Heart right ventricle (tissue), 16 donors: ENCODE data around the gene VPS26A. TPM values are rescaled to one million over a fixed set of nuclear protein-coding genes. Genes with fewer than 3 reads are reported as not detected.
A peak's percentile ranks its signal among the peaks of the same experiment; 100 is the strongest.

Experiments
- ATAC-seq, 8 donors: fragments of 200-7000 bp; cut with Tn5 transposase; one replicate each; pipeline ENCODE4 v1.9.1; 2020; ENCODE audit warnings: mild to moderate bottlenecking in 8 of 8, moderate library complexity in 8 of 8, moderate number of reproducible peaks in 1 of 8
- DNase-seq, 2 donors: peaks; one replicate each; pipeline ENCODE4 v3.0.0-alpha.2; 2020
- H3K27ac ChIP-seq, 10 donors: fragments of 200-600 bp; sonication (generic) in 2 of 10; one replicate each; pipeline versions ENCODE4 v1.5.0 to v1.8.0; 2020 to 2022; ENCODE audit warnings: mild to moderate bottlenecking in 3 of 10
- H3K27me3 ChIP-seq, 7 donors: fragments of 200-600 bp; one replicate each; pipeline ENCODE4 v1.8.0; 2021 to 2022; ENCODE audit warnings: mild to moderate bottlenecking in 2 of 7
- H3K36me3 ChIP-seq, 9 donors: fragments of 200-600 bp; sonication (generic) in 1 of 9; one replicate each; pipeline versions ENCODE4 v1.5.0 to v1.8.0; 2020 to 2022; ENCODE audit warnings: mild to moderate bottlenecking in 2 of 9
- H3K4me1 ChIP-seq, 9 donors: fragments of 200-600 bp; sonication (generic) in 1 of 9; one replicate each; pipeline versions ENCODE4 v1.5.0 to v1.8.0; 2020 to 2022; ENCODE audit warnings: mild to moderate bottlenecking in 4 of 9
- H3K4me3 ChIP-seq, 10 donors: fragments of 200-600 bp; sonication (generic) in 2 of 10; one replicate each; pipeline versions ENCODE4 v1.5.0 to v1.8.0; 2020 to 2022; ENCODE audit warnings: mild to moderate bottlenecking in 7 of 10, moderate library complexity in 2 of 10
- H3K9me3 ChIP-seq, 11 donors: fragments of 200-600 bp in 10 of 11; sonication (generic) in 2 of 11; one replicate each; pipeline versions ENCODE4 v1.5.0 to v1.8.0; 2013 to 2022; ENCODE audit warnings: mild to moderate bottlenecking in 2 of 11, control low read depth in 1 of 11, moderate library complexity in 1 of 11
- CTCF ChIP-seq, 9 donors: fragments of 200-600 bp; sonication (generic) in 2 of 9; IDR thresholded peaks; one replicate each; pipeline versions ENCODE4 v1.5.0 to v1.8.0; 2021 to 2022; ENCODE audit warnings: antibody characterized with exemption in 9 of 9, mild to moderate bottlenecking in 5 of 9, moderate library complexity in 1 of 9
- WGBS, 2 donors: extraction: QIAGEN DNeasy Blood & Tissue Kit; methylation state at CpG; one replicate each; pipeline ENCODE4 v1.1.7; 2013; ENCODE audit warnings: inconsistent platforms in 1 of 2; 5-methylcytosine and 5-hydroxymethylcytosine counted together
- intact Hi-C, 10 donors: fragments of 100-400 bp; cut with DNase I; formaldehyde crosslinking; loops; one replicate each; pipeline versions ENCODE4 v1.11.1 to v1.14.2; 2022
- polyA plus RNA-seq, 2 donors: library from polyadenylated mRNA; stranded (reverse); fragments of 200-250 nt; gene quantifications; one replicate each; pipeline ENCODE4 v1.2.3, GENCODE V29; 2013
- total RNA-seq, 10 donors: library from RNA; stranded (reverse); fragmentation: NEBNext Ultra II Directional in 3 of 10; extraction: Animal tissue kit (Norgen Biotek cat#: 25700) in 3 of 10; gene quantifications; one replicate each; pipeline versions ENCODE4 v1.2.1 to v1.2.4, GENCODE V29; 2021 to 2023
- donor health status: Arrhythmogenic right ventricular cardiomyopathy.
- donor health status: ischemic (EF 13 %, LVEDD 7.1; RV severe dilation, severe dysfunction).
- donor health status: healthy with polysubstance abuse.
- donor health status: DM: no; HTN: yes; CAD: no.
- donor health status: DM: no; HTN: no; CAD: no.
- donor health status: ischemic (EF 25% LVEDD 6.9; RV normal size, moderate dysfunction).
- donor health status: ischemic (EF 25% LVEDD 5.7; RV mildly dilated, moderate dysfunction).
- donor health status: healthy.
- donor health status: DM: yes; HTN: yes; CAD: no.
- donor health status: Ischemic cardiomyopathy.
- donor health status: ischemic (EF 35%, LVEDD 5.7; RV mildly dilated, moderate dysfunction).
- donor health status: nonischemic (EF 11% LVEDD 7.7; RV severe dilation, severe dysfunction).
- donor health status: DM: yes; HTN: yes; CAD: no.
- donor health status: PGD.
- donor health status: ischemic (EF 29% LVEDD 5.4; RV normal size, mild dysfunction).
- donor health status: nonischemic (EF 23%, LVEDD 6.1; RV moderate dilation, normal function).

VPS26A gene
- total and polyA plus RNA-seq, 12 donors = 15.9 to 43.8 (median 34.2) TPM

GRCh38 chr10:69180525-69181204, 56.7 kb downstream of the VPS26A start:
- peak overlapping the region; percentile 60 to 98 (median 85) for H3K4me3 ChIP-seq
- H3K27ac ChIP-seq = peak overlapping the region; percentile 80 to 95 (median 92)
- peaks cover 0 to 32% (median 0%) of the 10 kb centered on the region in 9 donors for H3K36me3 ChIP-seq
- WGBS, 2 donors = 3% methylated on average over 29 of the region's 29 CpGs
- ATAC-seq (peak in 2 of 8 donors; percentile 7 to 14), DNase-seq (no peak)
- no peak for TF ChIP-seq CTCF (IDR thresholded peaks at IDR 0.05)
- no peaks in the 10 kb centered on the region for H3K9me3 ChIP-seq
- peaks cover 0 to 36% (median 27%) of the 10 kb centered on the region in 9 donors for H3K4me1 ChIP-seq
- H3K27me3 ChIP-seq = no peaks in the 10 kb centered on the region
- intact Hi-C loops = loop anchor here in 2 of 10 donors (5.0 to 10.0 kb wide), 2 partner anchors 58 to 186 kb away; partner anchors contain the start of gene VPS26A (in 1 of the 2)

GRCh38 chr10:69181433-69181832, 57.5 kb downstream of the VPS26A start:
- no peak for TF ChIP-seq CTCF (IDR thresholded peaks at IDR 0.05)
- Histone ChIP-seq H3K4me3 (peak overlapping the region in 9 of 10 donors; percentile 60 to 98 (median 84)), H3K27ac (no peak overlapping the region), H3K27me3 (no peaks in the 10 kb centered on the region), H3K4me1 (peaks cover 0 to 36% (median 27%) of the 10 kb centered on the region in 9 donors), H3K9me3 (no peaks in the 10 kb centered on the region), H3K36me3 (peaks cover 0 to 40% (median 0%) of the 10 kb centered on the region in 9 donors)
- 64 to 65% methylated on average over 1 of the region's 1 CpG for WGBS, 2 donors
- DNase-seq = no peak
- no peak for ATAC-seq
- intact Hi-C loops = loop anchor here in 2 of 10 donors (5.0 to 10.0 kb wide), 2 partner anchors 59 to 187 kb away; partner anchors contain the start of gene VPS26A (in 1 of the 2)

DNA sequence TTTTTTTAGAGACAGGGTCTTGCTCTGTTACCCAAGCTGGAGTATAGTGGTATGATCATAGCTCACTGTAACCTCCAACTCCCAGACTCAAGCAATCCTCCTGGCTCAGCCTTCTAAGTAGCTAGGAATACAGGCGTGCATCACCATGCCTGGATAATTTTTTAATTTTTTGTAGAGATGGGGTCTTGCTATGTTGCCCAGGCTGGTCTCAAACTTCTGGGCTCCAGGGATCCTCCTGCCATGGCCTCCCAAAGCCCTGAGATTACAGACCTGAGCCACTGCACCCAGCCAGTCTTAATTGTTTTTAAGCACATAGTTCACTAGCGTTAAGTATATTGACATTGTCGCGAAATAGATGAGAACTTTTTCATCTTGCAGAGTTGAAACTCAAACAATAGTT, 58.0 kb downstream of the VPS26A start:
- ATAC-seq (no peak), DNase-seq (no peak)
- intact Hi-C loops = loop anchor here in 2 of 10 donors (5.0 to 10.0 kb wide), 2 partner anchors 60 to 187 kb away; partner anchors contain the start of gene VPS26A (in 1 of the 2)
- H3K9me3 ChIP-seq = no peaks in the 10 kb centered on the region
- H3K4me1 ChIP-seq = peaks cover 0 to 36% (median 27%) of the 10 kb centered on the region in 9 donors
- WGBS, 2 donors = 88 to 93% methylated on average over 4 of the region's 4 CpGs
- no peak overlapping the region for H3K27ac ChIP-seq
- H3K36me3 ChIP-seq = peaks cover 0 to 45% (median 0%) of the 10 kb centered on the region in 9 donors
- H3K4me3 ChIP-seq = no peak overlapping the region
- no peak for TF ChIP-seq CTCF (IDR thresholded peaks at IDR 0.05)
- no peaks in the 10 kb centered on the region for H3K27me3 ChIP-seq

DNA sequence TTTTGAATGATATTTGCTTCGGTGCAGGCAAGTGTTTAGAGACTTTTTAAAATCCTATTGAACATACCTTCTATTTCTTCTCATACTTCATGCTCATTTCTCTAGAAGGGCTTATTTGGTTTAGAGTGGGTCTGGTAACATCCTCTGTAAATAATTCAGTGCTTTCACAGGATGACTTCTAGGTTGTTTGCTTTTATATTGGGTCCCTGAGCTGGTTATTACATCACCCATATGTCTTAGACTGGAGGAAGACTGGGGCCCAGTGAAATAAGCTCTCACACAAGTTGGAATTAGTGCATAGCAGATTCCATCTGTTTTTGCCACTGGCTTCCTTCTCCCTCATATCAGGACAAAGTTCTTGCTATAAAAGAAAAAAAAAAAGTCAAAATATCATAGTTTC, 62.5 kb downstream of the VPS26A start:
- Histone ChIP-seq H3K4me3 (no peak overlapping the region), H3K27me3 (no peaks in the 10 kb centered on the region), H3K27ac (no peak overlapping the region), H3K9me3 (no peaks in the 10 kb centered on the region), H3K4me1 (peaks cover 0 to 22% (median 13%) of the 10 kb centered on the region in 9 donors), H3K36me3 (peaks cover 0 to 90% (median 22%) of the 10 kb centered on the region in 9 donors)
- DNase-seq = no peak
- ATAC-seq = no peak
- intact Hi-C loops = loop anchor here in 1 of 10 donors (10.0 kb wide), 1 partner anchor 192 kb away; no protein-coding TSS in a partner anchor
- no peak for TF ChIP-seq CTCF (IDR thresholded peaks at IDR 0.05)
- 93 to 97% methylated on average over 1 of the region's 1 CpG for WGBS, 2 donors
